Esophagus squamous epithelium (tissue), 4 donors: ENCODE results near the gene CDH11.

Experiments
- POLR2A ChIP-seq, 4 donors: fragments of 450-650 bp; IDR thresholded peaks; one replicate each; pipeline ENCODE4 v1.6.1; 2017; ENCODE audit warnings: antibody characterized with exemption in 4 of 4, mild to moderate bottlenecking in 4 of 4, moderate library complexity in 3 of 4
- TF ChIP-seq, protein P1 (sequence below), 6 experiments: fragments of 450-650 bp in 4 of 6; fragments of 200-600 bp in 2 of 6; sonication (generic) in 2 of 6; IDR thresholded peaks; one replicate each; pipeline ENCODE4 v1.5.1; 2016 to 2019; ENCODE audit warnings: antibody characterized with exemption in 6 of 6, mild to moderate bottlenecking in 4 of 6, moderate library complexity in 4 of 6

DNA sequence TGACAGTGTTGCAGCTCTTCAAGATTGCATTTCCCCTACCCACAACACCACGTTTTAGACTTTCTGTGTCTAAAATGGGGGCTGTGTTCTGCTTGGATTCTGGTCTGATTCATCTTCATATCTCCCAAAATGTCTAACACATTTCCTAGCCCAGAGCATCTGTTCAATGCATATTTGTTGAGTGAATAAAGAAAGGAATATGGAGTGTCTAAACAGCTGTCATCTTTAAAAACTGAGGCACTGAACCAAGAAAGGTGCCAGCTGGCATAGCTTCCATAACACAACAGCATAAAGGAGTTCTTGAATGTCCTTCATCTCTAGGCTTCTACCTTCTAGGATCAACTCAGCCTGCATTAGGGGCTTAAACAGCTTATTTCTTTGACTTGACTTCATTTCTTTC, 67.4 kb downstream of the CDH11 start:
- TF ChIP-seq, protein P1, sequence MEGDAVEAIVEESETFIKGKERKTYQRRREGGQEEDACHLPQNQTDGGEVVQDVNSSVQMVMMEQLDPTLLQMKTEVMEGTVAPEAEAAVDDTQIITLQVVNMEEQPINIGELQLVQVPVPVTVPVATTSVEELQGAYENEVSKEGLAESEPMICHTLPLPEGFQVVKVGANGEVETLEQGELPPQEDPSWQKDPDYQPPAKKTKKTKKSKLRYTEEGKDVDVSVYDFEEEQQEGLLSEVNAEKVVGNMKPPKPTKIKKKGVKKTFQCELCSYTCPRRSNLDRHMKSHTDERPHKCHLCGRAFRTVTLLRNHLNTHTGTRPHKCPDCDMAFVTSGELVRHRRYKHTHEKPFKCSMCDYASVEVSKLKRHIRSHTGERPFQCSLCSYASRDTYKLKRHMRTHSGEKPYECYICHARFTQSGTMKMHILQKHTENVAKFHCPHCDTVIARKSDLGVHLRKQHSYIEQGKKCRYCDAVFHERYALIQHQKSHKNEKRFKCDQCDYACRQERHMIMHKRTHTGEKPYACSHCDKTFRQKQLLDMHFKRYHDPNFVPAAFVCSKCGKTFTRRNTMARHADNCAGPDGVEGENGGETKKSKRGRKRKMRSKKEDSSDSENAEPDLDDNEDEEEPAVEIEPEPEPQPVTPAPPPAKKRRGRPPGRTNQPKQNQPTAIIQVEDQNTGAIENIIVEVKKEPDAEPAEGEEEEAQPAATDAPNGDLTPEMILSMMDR (IDR thresholded peaks at IDR 0.05): no peak
- no peak for TF ChIP-seq POLR2A (IDR thresholded peaks at IDR 0.05)
